Glutamatergic neuron (in vitro differentiated cells): ENCODE measurements around the gene SWAP70. TPM values are rescaled to one million over a fixed set of nuclear protein-coding genes. Genes with fewer than 3 reads are reported as not detected.
A peak's percentile ranks its signal among the peaks of the same experiment; 100 is the strongest.

Source experiments
- DNase-seq: peaks from one replicate; pipeline ENCODE4 v3.0.0; 2022
- H3K27ac Mint-ChIP-seq: one replicate; pipeline ENCODE4 v1.8.0; 2020; ENCODE audit warnings: mild to moderate bottlenecking, mixed read lengths, inconsistent platforms; ENCODE audit not compliant: unreplicated experiment
- H3K27me3 Mint-ChIP-seq: one replicate; pipeline ENCODE4 v1.8.0; 2020; ENCODE audit warnings: mild to moderate bottlenecking, moderate library complexity, mixed read lengths, inconsistent platforms; ENCODE audit not compliant: unreplicated experiment
- H3K36me3 Mint-ChIP-seq: one replicate; pipeline ENCODE4 v1.8.0; 2020; ENCODE audit warnings: mild to moderate bottlenecking, mixed read lengths, inconsistent platforms; ENCODE audit not compliant: unreplicated experiment
- H3K4me1 Mint-ChIP-seq: one replicate; pipeline ENCODE4 v1.8.0; 2020; ENCODE audit warnings: mild to moderate bottlenecking, low read depth, mixed read lengths, inconsistent platforms; ENCODE audit not compliant: unreplicated experiment
- H3K4me3 Mint-ChIP-seq: one replicate; pipeline ENCODE4 v1.8.0; 2020; ENCODE audit warnings: mild to moderate bottlenecking, mixed read lengths, inconsistent platforms; ENCODE audit not compliant: unreplicated experiment
- H3K9me3 Mint-ChIP-seq: one replicate; pipeline ENCODE4 v1.8.0; 2020; ENCODE audit warnings: mild to moderate bottlenecking, moderate library complexity, mixed read lengths, inconsistent platforms; ENCODE audit not compliant: unreplicated experiment
- CTCF ChIP-seq: fragments of 200-600 bp; sonication (generic); IDR thresholded peaks from one replicate; pipeline ENCODE4 v1.5.0; 2021; ENCODE audit not compliant: partially characterized antibody, unreplicated experiment
- total RNA-seq: library from RNA; stranded (reverse); fragmentation: NEBNext Ultra II Directional; extraction: Animal tissue kit (Norgen Biotek cat#: 25700); gene quantifications from one replicate; pipeline ENCODE4 v1.2.1, GENCODE V29; 2021; ENCODE audit not compliant: unreplicated experiment

SWAP70 gene
- total RNA-seq, 1 donor from 2014 or later = 8.7 TPM

DNA sequence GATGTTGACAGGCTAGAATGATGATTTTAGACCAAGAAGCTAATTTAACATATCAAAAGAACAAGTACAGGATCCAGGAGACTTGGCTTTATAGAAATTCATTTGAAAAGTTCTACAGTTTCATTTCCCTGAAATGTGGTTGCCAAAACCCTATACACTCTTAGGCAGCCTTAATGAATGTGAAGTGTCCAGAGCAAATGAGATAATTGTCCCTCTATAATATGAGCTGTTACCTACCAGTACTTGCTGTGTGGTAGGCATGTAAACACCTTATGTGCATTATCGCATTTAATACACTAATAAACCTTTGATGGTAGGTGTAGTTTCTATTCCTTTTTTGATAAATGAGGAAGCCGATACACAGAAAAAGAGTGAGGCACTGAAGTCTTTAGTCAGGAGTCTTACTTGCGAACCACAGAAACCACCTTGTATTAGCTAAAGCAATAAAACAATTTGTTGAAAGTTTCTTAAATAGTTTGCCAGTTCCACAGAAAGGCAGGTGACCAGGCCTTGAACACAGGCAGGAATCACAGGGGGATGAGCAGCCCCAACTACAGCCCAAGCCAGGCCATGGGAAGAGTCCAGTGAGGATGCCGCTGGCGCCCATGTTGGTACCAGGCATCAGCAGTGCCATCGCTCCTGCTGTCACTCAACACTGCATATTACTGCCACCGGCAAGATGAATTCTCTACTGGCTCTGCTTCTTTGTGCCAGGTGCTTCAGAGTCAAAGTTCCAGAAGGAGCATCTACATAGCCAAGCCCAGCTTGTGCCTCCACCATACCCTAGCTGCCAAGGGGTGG is 81.7 kb downstream of the SWAP70 start:
- Mint-ChIP-seq H3K4me3 (no peak overlapping the region), H3K9me3 (no peaks in the 10 kb centered on the region), H3K27ac (no peak overlapping the region), H3K4me1 (no peaks in the 10 kb centered on the region), H3K27me3 (no peaks in the 10 kb centered on the region), H3K36me3 (no peaks in the 10 kb centered on the region)
- TF ChIP-seq CTCF = no peak
- no peak for DNase-seq

DNA sequence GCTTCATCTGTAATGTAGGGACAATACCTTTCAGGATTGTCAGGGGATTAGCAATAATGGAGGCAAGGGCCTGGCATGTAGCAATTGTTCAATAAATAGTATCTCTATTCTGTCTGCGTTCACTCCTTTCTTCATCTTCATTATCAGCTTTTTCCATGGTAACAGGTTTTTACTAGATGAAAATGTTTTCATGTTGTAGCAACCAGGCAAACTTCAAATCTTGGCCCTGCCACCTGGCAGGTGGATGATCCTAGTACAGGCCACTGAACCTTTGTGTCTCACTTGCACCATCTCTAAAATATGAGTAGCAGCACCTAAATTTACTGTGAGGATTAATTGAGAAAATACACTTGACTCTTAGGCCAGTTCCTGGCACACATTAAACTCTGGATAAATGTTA is 83.4 kb downstream of the SWAP70 start:
- H3K4me3 Mint-ChIP-seq = no peak overlapping the region
- no peaks in the 10 kb centered on the region for H3K36me3 Mint-ChIP-seq

DNA sequence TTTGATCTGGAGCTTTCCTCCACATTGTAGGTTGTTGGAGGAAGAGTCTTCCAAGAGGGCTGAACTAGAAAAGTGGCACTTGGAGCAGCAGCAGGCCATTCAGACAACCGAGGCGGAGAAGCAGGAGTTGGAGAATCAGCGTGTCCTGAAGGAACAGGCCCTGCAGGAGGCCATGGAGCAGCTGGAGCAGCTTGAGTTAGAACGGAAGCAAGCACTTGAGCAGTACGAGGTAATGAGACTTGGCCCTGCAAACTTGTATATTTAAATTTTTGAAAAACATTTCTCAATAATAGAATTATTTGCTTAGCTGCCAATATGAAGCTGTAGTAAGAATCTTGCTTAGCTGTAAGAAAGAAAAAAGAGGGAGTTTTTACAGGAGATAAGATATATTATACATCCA is 84.0 kb downstream of the SWAP70 start:
- H3K4me3 Mint-ChIP-seq = no peak overlapping the region
- no peak for TF ChIP-seq CTCF
- no peaks in the 10 kb centered on the region for H3K36me3 Mint-ChIP-seq
- no peaks in the 10 kb centered on the region for H3K4me1 Mint-ChIP-seq
- H3K9me3 Mint-ChIP-seq = no peaks in the 10 kb centered on the region
- no peaks in the 10 kb centered on the region for H3K27me3 Mint-ChIP-seq
- DNase-seq = no peak
- H3K27ac Mint-ChIP-seq = no peak overlapping the region

More for the DNA sequence above, 83.4 kb downstream of the SWAP70 start:
- Mint-ChIP-seq H3K4me1 (no peaks in the 10 kb centered on the region), H3K9me3 (no peaks in the 10 kb centered on the region), H3K27ac (no peak overlapping the region), H3K27me3 (no peaks in the 10 kb centered on the region)
- no peak for TF ChIP-seq CTCF
- DNase-seq = no peak

- DNase-seq = no peak
- H3K4me1 Mint-ChIP-seq = no peaks in the 10 kb centered on the region
- peak; percentile 27 for TF ChIP-seq CTCF
- no peaks in the 10 kb centered on the region for H3K9me3 Mint-ChIP-seq
- H3K27me3 Mint-ChIP-seq = no peaks in the 10 kb centered on the region
- H3K27ac Mint-ChIP-seq = no peak overlapping the region
- no peak overlapping the region for H3K4me3 Mint-ChIP-seq
- no peaks in the 10 kb centered on the region for H3K36me3 Mint-ChIP-seq
These were observed 84.6 kb downstream of the SWAP70 start for GRCh38 chr11:9748361-9748970.

GRCh38 chr11:9750551-9750950 is 86.7 kb downstream of the SWAP70 start:
- H3K4me1 Mint-ChIP-seq = no peaks in the 10 kb centered on the region

More at GRCh38 chr11:9750551-9750950, 86.7 kb downstream of the SWAP70 start:
- DNase-seq = no peak
- no peaks in the 10 kb centered on the region for H3K9me3 Mint-ChIP-seq
- H3K36me3 Mint-ChIP-seq = no peaks in the 10 kb centered on the region
- no peak overlapping the region for H3K4me3 Mint-ChIP-seq
- TF ChIP-seq CTCF = no peak
- no peaks in the 10 kb centered on the region for H3K27me3 Mint-ChIP-seq
- H3K27ac Mint-ChIP-seq = no peak overlapping the region
